GM23338 (cell line): ENCODE results near the gene TGFBR3. TPM values are rescaled to one million over a fixed set of nuclear protein-coding genes. Genes with fewer than 3 reads are reported as not detected.

Experiments
- ATAC-seq: fragments of 200-7000 bp; cut with Tn5 transposase; 3 replicates; pipeline ENCODE4 v1.9.1; 2020
- DNase-seq: peaks from one replicate; pipeline ENCODE4 v3.0.0-alpha.2; 2015; ENCODE audit warnings: low spot score
- H2AFZ ChIP-seq: fragments of 200-600 bp; sonication (generic); 2 replicates; pipeline ENCODE4 v1.8.0; 2016; ENCODE audit warnings: antibody characterized with exemption, mild to moderate bottlenecking, moderate library complexity
- H3F3A ChIP-seq: fragments of 200-600 bp; sonication (generic); replicated peaks from 2 replicates; pipeline ENCODE4 v1.8.0; 2017; ENCODE audit warnings: antibody characterized with exemption, mixed run types, low read depth
- H3K27ac ChIP-seq: fragments of 200-600 bp; sonication (generic); 2 replicates; pipeline ENCODE4 v1.6.1; 2016; ENCODE audit warnings: low read depth
- H3K27me3 ChIP-seq: fragments of 200-600 bp; sonication (generic); 2 replicates; pipeline ENCODE4 v1.8.0; 2016; ENCODE audit warnings: mild to moderate bottlenecking, mixed run types, moderate library complexity; ENCODE audit not compliant: insufficient read depth
- H3K36me3 ChIP-seq: fragments of 200-600 bp; sonication (generic); 2 replicates; pipeline ENCODE4 v1.8.0; 2016; ENCODE audit warnings: mild to moderate bottlenecking; ENCODE audit not compliant: insufficient read depth
- H3K4me1 ChIP-seq: fragments of 200-600 bp; sonication (generic); 2 replicates; pipeline ENCODE4 v1.8.0; 2016; ENCODE audit warnings: mild to moderate bottlenecking, moderate library complexity; ENCODE audit not compliant: insufficient read depth
- H3K4me2 ChIP-seq: fragments of 200-600 bp; sonication (generic); 2 replicates; pipeline ENCODE4 v1.7.1; 2017; ENCODE audit warnings: mixed run types
- H3K4me3 ChIP-seq: fragments of 200-600 bp; sonication (generic); 2 replicates; pipeline ENCODE4 v1.6.1; 2016; ENCODE audit warnings: mixed run types
- H3K79me2 ChIP-seq: fragments of 200-600 bp; sonication (generic); replicated peaks from 2 replicates; pipeline ENCODE4 v1.8.0; 2017; ENCODE audit warnings: mild to moderate bottlenecking; ENCODE audit not compliant: insufficient read depth
- H3K9me2 ChIP-seq: fragments of 200-600 bp; sonication (generic); 2 replicates; pipeline ENCODE4 v1.8.0; 2017; ENCODE audit not compliant: insufficient read depth
- H4K20me1 ChIP-seq: fragments of 200-600 bp; sonication (generic); replicated peaks from 2 replicates; pipeline ENCODE4 v1.8.0; 2017; ENCODE audit warnings: mild to moderate bottlenecking; ENCODE audit not compliant: insufficient read depth
- H3K27ac Mint-ChIP-seq: 2 replicates; pipeline ENCODE4 v1.8.0; 2020; ENCODE audit warnings: inconsistent platforms, mild to moderate bottlenecking, moderate library complexity, mixed read lengths
- H3K27me3 Mint-ChIP-seq: 3 replicates; pipeline ENCODE4 v1.8.0; 2022; ENCODE audit warnings: low read depth, mild to moderate bottlenecking, moderate library complexity, mixed read lengths, inconsistent platforms; ENCODE audit not compliant: insufficient read depth, poor library complexity
- H3K36me3 Mint-ChIP-seq: 3 replicates; pipeline ENCODE4 v1.8.0; 2021; ENCODE audit warnings: low read depth, mild to moderate bottlenecking, inconsistent platforms, moderate library complexity, mixed read lengths
- H3K4me1 Mint-ChIP-seq: 3 replicates; pipeline ENCODE4 v1.8.0; 2020; ENCODE audit warnings: mild to moderate bottlenecking, inconsistent platforms, mixed read lengths
- H3K4me3 Mint-ChIP-seq: 3 replicates; pipeline ENCODE4 v1.8.0; 2021; ENCODE audit warnings: moderate library complexity, mild to moderate bottlenecking, inconsistent platforms, mixed read lengths
- H3K9me3 Mint-ChIP-seq: 3 replicates; pipeline ENCODE4 v1.8.0; 2020; ENCODE audit warnings: moderate library complexity, mild to moderate bottlenecking, inconsistent platforms, mixed read lengths
- CREB1 ChIP-seq: fragments of 250-450 bp; sonication (Bioruptor Pico); IDR thresholded peaks from 2 replicates; pipeline ENCODE4 v1.5.0; 2020; ENCODE audit warnings: low read depth, mild to moderate bottlenecking, moderate library complexity
- EZH2 ChIP-seq: fragments of 200-600 bp; sonication (generic); IDR thresholded peaks from one replicate; pipeline ENCODE4 v1.8.0; 2017; ENCODE audit warnings: antibody characterized with exemption, mild to moderate bottlenecking, low read depth; ENCODE audit not compliant: unreplicated experiment
- EZH2phosphoT487 ChIP-seq: fragments of 200-600 bp; sonication (generic); IDR thresholded peaks from one replicate; pipeline ENCODE4 v1.8.1; 2018; ENCODE audit warnings: antibody characterized with exemption; ENCODE audit not compliant: unreplicated experiment
- JUNB ChIP-seq: IDR thresholded peaks from one replicate; pipeline ENCODE4 v1.6.1; 2016; ENCODE audit warnings: antibody characterized with exemption; ENCODE audit not compliant: unreplicated experiment
- POLR2AphosphoS5 ChIP-seq: IDR thresholded peaks from 2 replicates; pipeline ENCODE4 v1.6.1; 2016; ENCODE audit warnings: antibody characterized with exemption, low read depth
- STAT1 ChIP-seq: IDR thresholded peaks from one replicate; pipeline ENCODE4 v1.6.1; 2016; ENCODE audit warnings: antibody characterized with exemption; ENCODE audit not compliant: unreplicated experiment
- ZNF114 ChIP-seq: fragments of 250-450 bp; sonication (Bioruptor Pico); IDR thresholded peaks from 2 replicates; pipeline ENCODE4 v1.5.0; 2020; ENCODE audit warnings: mild to moderate bottlenecking, moderate library complexity
- ZNF331 ChIP-seq: fragments of 250-450 bp; sonication (Bioruptor Pico); IDR thresholded peaks from 2 replicates; pipeline ENCODE4 v1.5.0; 2020; ENCODE audit warnings: low read depth, mild to moderate bottlenecking, moderate library complexity
- polyA plus RNA-seq: library from polyadenylated mRNA; unstranded; fragments of >200 nt; fragmentation: Nextera tagmentation; extraction: Ambion mirVana; gene quantifications from 2 replicates; pipeline ENCODE4 v1.2.1, GENCODE V29; 2016
- total RNA-seq: library from RNA; depleted of rRNA; stranded (reverse); fragments of >200 nt; shearing (Covaris generic); gene quantifications from 2 replicates; pipeline ENCODE4 v1.2.3, GENCODE V29; 2014
- TF ChIP-seq, protein P1 (sequence below): IDR thresholded peaks from 2 replicates; pipeline ENCODE4 v1.6.1; 2016; ENCODE audit warnings: antibody characterized with exemption
- TF ChIP-seq, protein P2 (sequence below), 2 experiments: fragments of 200-600 bp in 1 of 2; sonication (generic) in 1 of 2; conservative IDR thresholded peaks; 2 replicates each; pipeline versions ENCODE4 v1.5.1 to v1.6.1; 2016 to 2017; ENCODE audit warnings: antibody characterized with exemption in 2 of 2, low read depth in 2 of 2, mild to moderate bottlenecking in 2 of 2, moderate library complexity in 1 of 2
- TF ChIP-seq, protein P3 (sequence below): fragments of 250-450 bp; sonication (Bioruptor Pico); IDR thresholded peaks from 2 replicates; pipeline ENCODE4 v1.5.0; 2020; ENCODE audit warnings: mild to moderate bottlenecking, moderate library complexity

The TGFBR3 gene
- total and polyA plus RNA-seq, 2 experiments from 2014 or later, result 1.7 to 2.9 TPM

DNA sequence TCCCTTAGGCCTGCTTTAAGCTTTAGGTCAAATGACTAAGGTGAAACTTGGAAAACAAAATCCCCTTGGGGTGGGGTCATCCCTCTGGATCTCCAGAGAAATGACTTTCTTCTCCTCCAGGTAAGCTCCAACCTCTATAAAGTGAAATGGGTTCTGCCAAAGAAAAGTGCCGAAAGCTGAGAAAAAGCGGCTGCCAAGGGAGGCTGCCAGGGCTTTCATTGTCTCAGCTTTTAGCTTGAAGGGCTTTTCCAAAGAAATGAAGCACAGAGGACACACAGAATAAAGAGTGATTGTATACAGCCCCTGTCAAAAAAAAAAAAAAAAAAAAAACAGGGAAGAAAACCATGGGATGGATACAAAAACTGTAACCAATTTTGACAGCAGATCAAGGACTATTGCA, 126.9 kb downstream of the TGFBR3 start:
- no peak for DNase-seq
- H3K79me2 ChIP-seq, result no peaks in the 10 kb centered on the region
- no peaks in the 10 kb centered on the region for H3F3A ChIP-seq
- Mint-ChIP-seq H3K36me3 (no peaks in the 10 kb centered on the region), H3K27ac (no peak overlapping the region), H3K27me3 (peaks cover under 1% of the 10 kb centered on the region), H3K4me3 (no peak overlapping the region), H3K9me3 (no peaks in the 10 kb centered on the region), H3K4me1 (peaks cover 6% of the 10 kb centered on the region)
- no peaks in the 10 kb centered on the region for H3K9me2 ChIP-seq
- H4K20me1 ChIP-seq, result no peaks in the 10 kb centered on the region
- no peak overlapping the region for H3K4me3 ChIP-seq
- H3K36me3 ChIP-seq, result no peaks in the 10 kb centered on the region
- no peak overlapping the region for H3K4me2 ChIP-seq
- ATAC-seq, result no peak
- no peaks in the 10 kb centered on the region for H3K27me3 ChIP-seq
- TF ChIP-seq EZH2 (no peak), ZNF331 (no peak), ZNF114 (CRISPR knock-in tag) (no peak), POLR2AphosphoS5 (no peak), STAT1 (no peak), CREB1 (CRISPR knock-in tag) (no peak), EZH2phosphoT487 (no peak), JUNB (no peak)
- TF ChIP-seq, protein P1, sequence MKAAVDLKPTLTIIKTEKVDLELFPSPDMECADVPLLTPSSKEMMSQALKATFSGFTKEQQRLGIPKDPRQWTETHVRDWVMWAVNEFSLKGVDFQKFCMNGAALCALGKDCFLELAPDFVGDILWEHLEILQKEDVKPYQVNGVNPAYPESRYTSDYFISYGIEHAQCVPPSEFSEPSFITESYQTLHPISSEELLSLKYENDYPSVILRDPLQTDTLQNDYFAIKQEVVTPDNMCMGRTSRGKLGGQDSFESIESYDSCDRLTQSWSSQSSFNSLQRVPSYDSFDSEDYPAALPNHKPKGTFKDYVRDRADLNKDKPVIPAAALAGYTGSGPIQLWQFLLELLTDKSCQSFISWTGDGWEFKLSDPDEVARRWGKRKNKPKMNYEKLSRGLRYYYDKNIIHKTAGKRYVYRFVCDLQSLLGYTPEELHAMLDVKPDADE, result no peak
- TF ChIP-seq, protein P2, sequence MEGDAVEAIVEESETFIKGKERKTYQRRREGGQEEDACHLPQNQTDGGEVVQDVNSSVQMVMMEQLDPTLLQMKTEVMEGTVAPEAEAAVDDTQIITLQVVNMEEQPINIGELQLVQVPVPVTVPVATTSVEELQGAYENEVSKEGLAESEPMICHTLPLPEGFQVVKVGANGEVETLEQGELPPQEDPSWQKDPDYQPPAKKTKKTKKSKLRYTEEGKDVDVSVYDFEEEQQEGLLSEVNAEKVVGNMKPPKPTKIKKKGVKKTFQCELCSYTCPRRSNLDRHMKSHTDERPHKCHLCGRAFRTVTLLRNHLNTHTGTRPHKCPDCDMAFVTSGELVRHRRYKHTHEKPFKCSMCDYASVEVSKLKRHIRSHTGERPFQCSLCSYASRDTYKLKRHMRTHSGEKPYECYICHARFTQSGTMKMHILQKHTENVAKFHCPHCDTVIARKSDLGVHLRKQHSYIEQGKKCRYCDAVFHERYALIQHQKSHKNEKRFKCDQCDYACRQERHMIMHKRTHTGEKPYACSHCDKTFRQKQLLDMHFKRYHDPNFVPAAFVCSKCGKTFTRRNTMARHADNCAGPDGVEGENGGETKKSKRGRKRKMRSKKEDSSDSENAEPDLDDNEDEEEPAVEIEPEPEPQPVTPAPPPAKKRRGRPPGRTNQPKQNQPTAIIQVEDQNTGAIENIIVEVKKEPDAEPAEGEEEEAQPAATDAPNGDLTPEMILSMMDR (conservative IDR thresholded peaks at IDR 0.05; ENCODE audit: low read depth in 2 of 2), result no peak
- TF ChIP-seq, protein P3, sequence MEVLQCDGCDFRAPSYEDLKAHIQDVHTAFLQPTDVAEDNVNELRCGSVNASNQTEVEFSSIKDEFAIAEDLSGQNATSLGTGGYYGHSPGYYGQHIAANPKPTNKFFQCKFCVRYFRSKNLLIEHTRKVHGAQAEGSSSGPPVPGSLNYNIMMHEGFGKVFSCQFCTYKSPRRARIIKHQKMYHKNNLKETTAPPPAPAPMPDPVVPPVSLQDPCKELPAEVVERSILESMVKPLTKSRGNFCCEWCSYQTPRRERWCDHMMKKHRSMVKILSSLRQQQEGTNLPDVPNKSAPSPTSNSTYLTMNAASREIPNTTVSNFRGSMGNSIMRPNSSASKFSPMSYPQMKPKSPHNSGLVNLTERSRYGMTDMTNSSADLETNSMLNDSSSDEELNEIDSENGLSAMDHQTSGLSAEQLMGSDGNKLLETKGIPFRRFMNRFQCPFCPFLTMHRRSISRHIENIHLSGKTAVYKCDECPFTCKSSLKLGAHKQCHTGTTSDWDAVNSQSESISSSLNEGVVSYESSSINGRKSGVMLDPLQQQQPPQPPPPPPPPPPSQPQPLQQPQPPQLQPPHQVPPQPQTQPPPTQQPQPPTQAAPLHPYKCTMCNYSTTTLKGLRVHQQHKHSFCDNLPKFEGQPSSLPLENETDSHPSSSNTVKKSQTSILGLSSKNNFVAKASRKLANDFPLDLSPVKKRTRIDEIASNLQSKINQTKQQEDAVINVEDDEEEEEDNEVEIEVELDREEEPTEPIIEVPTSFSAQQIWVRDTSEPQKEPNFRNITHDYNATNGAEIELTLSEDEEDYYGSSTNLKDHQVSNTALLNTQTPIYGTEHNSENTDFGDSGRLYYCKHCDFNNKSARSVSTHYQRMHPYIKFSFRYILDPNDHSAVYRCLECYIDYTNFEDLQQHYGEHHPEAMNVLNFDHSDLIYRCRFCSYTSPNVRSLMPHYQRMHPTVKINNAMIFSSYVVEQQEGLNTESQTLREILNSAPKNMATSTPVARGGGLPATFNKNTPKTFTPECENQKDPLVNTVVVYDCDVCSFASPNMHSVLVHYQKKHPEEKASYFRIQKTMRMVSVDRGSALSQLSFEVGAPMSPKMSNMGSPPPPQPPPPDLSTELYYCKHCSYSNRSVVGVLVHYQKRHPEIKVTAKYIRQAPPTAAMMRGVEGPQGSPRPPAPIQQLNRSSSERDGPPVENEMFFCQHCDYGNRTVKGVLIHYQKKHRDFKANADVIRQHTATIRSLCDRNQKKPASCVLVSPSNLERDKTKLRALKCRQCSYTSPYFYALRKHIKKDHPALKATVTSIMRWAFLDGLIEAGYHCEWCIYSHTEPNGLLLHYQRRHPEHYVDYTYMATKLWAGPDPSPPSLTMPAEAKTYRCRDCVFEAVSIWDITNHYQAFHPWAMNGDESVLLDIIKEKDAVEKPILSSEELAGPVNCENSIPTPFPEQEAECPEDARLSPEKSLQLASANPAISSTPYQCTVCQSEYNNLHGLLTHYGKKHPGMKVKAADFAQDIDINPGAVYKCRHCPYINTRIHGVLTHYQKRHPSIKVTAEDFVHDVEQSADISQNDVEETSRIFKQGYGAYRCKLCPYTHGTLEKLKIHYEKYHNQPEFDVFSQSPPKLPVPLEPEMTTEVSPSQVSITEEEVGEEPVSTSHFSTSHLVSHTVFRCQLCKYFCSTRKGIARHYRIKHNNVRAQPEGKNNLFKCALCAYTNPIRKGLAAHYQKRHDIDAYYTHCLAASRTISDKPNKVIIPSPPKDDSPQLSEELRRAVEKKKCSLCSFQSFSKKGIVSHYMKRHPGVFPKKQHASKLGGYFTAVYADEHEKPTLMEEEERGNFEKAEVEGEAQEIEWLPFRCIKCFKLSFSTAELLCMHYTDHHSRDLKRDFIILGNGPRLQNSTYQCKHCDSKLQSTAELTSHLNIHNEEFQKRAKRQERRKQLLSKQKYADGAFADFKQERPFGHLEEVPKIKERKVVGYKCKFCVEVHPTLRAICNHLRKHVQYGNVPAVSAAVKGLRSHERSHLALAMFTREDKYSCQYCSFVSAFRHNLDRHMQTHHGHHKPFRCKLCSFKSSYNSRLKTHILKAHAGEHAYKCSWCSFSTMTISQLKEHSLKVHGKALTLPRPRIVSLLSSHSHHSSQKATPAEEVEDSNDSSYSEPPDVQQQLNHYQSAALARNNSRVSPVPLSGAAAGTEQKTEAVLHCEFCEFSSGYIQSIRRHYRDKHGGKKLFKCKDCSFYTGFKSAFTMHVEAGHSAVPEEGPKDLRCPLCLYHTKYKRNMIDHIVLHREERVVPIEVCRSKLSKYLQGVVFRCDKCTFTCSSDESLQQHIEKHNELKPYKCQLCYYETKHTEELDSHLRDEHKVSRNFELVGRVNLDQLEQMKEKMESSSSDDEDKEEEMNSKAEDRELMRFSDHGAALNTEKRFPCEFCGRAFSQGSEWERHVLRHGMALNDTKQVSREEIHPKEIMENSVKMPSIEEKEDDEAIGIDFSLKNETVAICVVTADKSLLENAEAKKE, result no peak
- H3K27ac ChIP-seq, result no peak overlapping the region
- H3K4me1 ChIP-seq, result no peaks in the 10 kb centered on the region
- H2AFZ ChIP-seq, result no peak overlapping the region
